ENCODE measurements around the gene WDR20.

DNA sequence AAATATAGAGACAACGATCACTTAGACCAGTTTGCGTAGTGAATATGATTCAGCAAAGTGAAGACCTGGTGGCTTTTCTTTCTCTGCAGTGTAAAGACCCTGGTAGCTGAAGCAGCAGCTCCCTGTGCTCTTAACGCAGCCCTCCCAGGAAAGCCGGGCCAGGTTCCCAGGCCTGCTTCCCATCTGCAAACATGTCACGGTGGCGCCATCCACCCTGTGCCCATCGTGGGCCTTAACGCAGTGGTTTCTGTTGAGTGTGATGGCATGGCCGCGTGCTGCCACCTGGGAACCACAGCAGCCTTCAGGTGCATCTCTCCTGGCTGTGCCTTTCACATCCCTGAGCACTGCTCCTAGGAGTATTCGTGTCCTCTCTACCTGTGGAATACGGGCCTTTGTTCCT lies 71.5 kb downstream of the WDR20 start:
- TF ChIP-seq, protein P1, sequence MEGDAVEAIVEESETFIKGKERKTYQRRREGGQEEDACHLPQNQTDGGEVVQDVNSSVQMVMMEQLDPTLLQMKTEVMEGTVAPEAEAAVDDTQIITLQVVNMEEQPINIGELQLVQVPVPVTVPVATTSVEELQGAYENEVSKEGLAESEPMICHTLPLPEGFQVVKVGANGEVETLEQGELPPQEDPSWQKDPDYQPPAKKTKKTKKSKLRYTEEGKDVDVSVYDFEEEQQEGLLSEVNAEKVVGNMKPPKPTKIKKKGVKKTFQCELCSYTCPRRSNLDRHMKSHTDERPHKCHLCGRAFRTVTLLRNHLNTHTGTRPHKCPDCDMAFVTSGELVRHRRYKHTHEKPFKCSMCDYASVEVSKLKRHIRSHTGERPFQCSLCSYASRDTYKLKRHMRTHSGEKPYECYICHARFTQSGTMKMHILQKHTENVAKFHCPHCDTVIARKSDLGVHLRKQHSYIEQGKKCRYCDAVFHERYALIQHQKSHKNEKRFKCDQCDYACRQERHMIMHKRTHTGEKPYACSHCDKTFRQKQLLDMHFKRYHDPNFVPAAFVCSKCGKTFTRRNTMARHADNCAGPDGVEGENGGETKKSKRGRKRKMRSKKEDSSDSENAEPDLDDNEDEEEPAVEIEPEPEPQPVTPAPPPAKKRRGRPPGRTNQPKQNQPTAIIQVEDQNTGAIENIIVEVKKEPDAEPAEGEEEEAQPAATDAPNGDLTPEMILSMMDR (IDR thresholded peaks at IDR 0.05; ENCODE audit: extremely low read depth in 1 of 2, insufficient read depth in 1 of 2, low read depth in 1 of 2, low read length in 2 of 2): no peak
- no peak for TF ChIP-seq POLR2AphosphoS5 (IDR thresholded peaks at IDR 0.05; ENCODE audit: insufficient read depth, low read depth, low read length)
- TF ChIP-seq GATA2 (IDR thresholded peaks at IDR 0.05; ENCODE audit: insufficient read depth, insufficient read length, low read depth, low read length): no peak
- no peak for TF ChIP-seq POLR2A (IDR thresholded peaks at IDR 0.05; ENCODE audit: low read depth, low read length)
